ENCODE measurements around the gene CALU. TPM values are rescaled to one million over a fixed set of nuclear protein-coding genes. Genes with fewer than 3 reads are reported as not detected.

The CALU gene
- total and polyA plus RNA-seq, 2 donors (not counting 1 experiment from before 2014, with no cell fraction given): 5.1 to 11.2 TPM

- Mint-ChIP-seq H3K27ac (no peak overlapping the region), H3K27me3 (peaks cover 19% of the 10 kb centered on the region), H3K4me1 (no peaks in the 10 kb centered on the region), H3K4me3 (no peak overlapping the region), H3K9me3 (ENCODE audit: insufficient read depth) (peaks cover 2% of the 10 kb centered on the region)
- DNase-seq (no peak), ATAC-seq (ENCODE audit: low read depth) (no peak)
- H4K20me1 ChIP-seq (ENCODE audit: control insufficient read depth, insufficient read depth, low read length, poor library complexity, severe bottlenecking): no peaks in the 10 kb centered on the region
- intact Hi-C loops (cut with micrococcal nuclease): no loop called here
- TF ChIP-seq, protein P1, sequence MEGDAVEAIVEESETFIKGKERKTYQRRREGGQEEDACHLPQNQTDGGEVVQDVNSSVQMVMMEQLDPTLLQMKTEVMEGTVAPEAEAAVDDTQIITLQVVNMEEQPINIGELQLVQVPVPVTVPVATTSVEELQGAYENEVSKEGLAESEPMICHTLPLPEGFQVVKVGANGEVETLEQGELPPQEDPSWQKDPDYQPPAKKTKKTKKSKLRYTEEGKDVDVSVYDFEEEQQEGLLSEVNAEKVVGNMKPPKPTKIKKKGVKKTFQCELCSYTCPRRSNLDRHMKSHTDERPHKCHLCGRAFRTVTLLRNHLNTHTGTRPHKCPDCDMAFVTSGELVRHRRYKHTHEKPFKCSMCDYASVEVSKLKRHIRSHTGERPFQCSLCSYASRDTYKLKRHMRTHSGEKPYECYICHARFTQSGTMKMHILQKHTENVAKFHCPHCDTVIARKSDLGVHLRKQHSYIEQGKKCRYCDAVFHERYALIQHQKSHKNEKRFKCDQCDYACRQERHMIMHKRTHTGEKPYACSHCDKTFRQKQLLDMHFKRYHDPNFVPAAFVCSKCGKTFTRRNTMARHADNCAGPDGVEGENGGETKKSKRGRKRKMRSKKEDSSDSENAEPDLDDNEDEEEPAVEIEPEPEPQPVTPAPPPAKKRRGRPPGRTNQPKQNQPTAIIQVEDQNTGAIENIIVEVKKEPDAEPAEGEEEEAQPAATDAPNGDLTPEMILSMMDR (IDR thresholded peaks at IDR 0.05): no peak
- no peak for TF ChIP-seq EZH2 (IDR thresholded peaks at IDR 0.05; ENCODE audit: borderline replicate concordance, insufficient read depth, low read depth, low read length, poor library complexity, severe bottlenecking)
- POLR2A ChIA-PET: interaction anchor here (0.8 kb wide), 1 partner anchor 8 kb away, joined by 5 read pairs; no protein-coding TSS in a partner anchor
- H3K4me2 ChIP-seq (replicated peaks; ENCODE audit: low read depth, low read length, poor library complexity, severe bottlenecking): no peak overlapping the region
- no peaks in the 10 kb centered on the region for H3K27me3 ChIP-seq (replicated peaks in 1 of 4; ENCODE audit: control extremely low read depth in 1 of 4, control insufficient read depth in 3 of 4, insufficient read depth in 4 of 4, low read length in 3 of 4)
- H3K9me3 ChIP-seq (ENCODE audit: control extremely low read depth in 1 of 3, control insufficient read depth in 2 of 3, insufficient read depth in 1 of 3, low read length in 2 of 3): peaks cover 0 to 2% (median 0%) of the 10 kb centered on the region in 3 donors
- no peaks in the 10 kb centered on the region for H3K79me2 ChIP-seq (ENCODE audit: control insufficient read depth, insufficient read depth, low read length)
- no CpG with 5 or more reads among the region's 1 CpG for WGBS (ENCODE audit: insufficient coverage)
- no peak overlapping the region for H3K27ac ChIP-seq (ENCODE audit: low read length in 2 of 2)
- H3K4me3 ChIP-seq (ENCODE audit: control extremely low read depth in 1 of 5, extremely low read depth in 1 of 5, insufficient read depth in 1 of 5, low read depth in 2 of 5, low read length in 4 of 5): no peak overlapping the region
- CTCF ChIA-PET: no interaction called here
- H3K36me3 ChIP-seq (replicated peaks in 1 of 2; ENCODE audit: control extremely low read depth in 1 of 2, control insufficient read depth in 1 of 2, extremely low read depth in 1 of 2, insufficient read depth in 2 of 2, low read length in 1 of 2): no peaks in the 10 kb centered on the region
- no peak overlapping the region for H3K9ac ChIP-seq (ENCODE audit: low read length)
- H3K4me1 ChIP-seq (ENCODE audit: control insufficient read depth in 2 of 2, insufficient read depth in 2 of 2, low read length in 2 of 2): no peaks in the 10 kb centered on the region
- no peak overlapping the region for H2AFZ ChIP-seq (ENCODE audit: insufficient read depth, low read depth, low read length, poor library complexity, severe bottlenecking)
These were observed 31.4 kb upstream of the CALU start for GRCh38 chr7:128707752-128708151.

DNA sequence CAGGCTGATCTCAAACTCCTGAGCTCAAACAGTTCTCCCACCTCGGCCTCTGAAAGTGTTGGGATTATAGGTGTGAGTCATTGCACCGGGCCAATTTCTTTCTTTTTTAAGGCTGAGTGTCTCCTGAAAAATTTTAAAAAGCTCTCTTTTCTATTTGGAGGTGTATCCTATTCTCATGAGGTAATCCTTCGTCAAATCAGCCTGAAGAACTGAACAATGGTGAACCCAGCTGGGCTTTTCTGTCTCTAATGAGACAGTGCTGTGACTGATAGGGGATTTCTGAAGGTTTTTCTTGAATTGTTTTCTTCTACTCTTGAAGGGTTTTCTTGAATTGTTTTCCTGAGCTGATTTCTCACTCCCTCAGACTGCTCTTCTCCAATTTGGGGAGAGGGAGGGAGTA, 30.9 kb upstream of the CALU start:
- no CpG with 5 or more reads among the region's 3 CpGs for WGBS (ENCODE audit: insufficient coverage)
- POLR2A ChIA-PET: interaction anchor here (0.8 kb wide), 1 partner anchor 9 kb away, joined by 5 read pairs; no protein-coding TSS in a partner anchor
- no peaks in the 10 kb centered on the region for H3K36me3 ChIP-seq (replicated peaks in 1 of 2; ENCODE audit: control extremely low read depth in 1 of 2, control insufficient read depth in 1 of 2, extremely low read depth in 1 of 2, insufficient read depth in 2 of 2, low read length in 1 of 2)

More for the DNA sequence above, 30.9 kb upstream of the CALU start:
- no peak overlapping the region for H3K4me3 Mint-ChIP-seq
- ATAC-seq (ENCODE audit: low read depth) (no peak), DNase-seq (no peak)
- H3K79me2 ChIP-seq (ENCODE audit: control insufficient read depth, insufficient read depth, low read length): no peaks in the 10 kb centered on the region
- TF ChIP-seq, protein P1 (IDR thresholded peaks at IDR 0.05): no peak
- TF ChIP-seq EZH2 (IDR thresholded peaks at IDR 0.05; ENCODE audit: borderline replicate concordance, insufficient read depth, low read depth, low read length, poor library complexity, severe bottlenecking): no peak
- no peaks in the 10 kb centered on the region for H3K4me1 ChIP-seq (ENCODE audit: control insufficient read depth in 2 of 2, insufficient read depth in 2 of 2, low read length in 2 of 2)
- no peak overlapping the region for H3K9ac ChIP-seq (ENCODE audit: low read length)
- no peaks in the 10 kb centered on the region for H3K4me1 Mint-ChIP-seq
- no peaks in the 10 kb centered on the region for H3K27me3 ChIP-seq (replicated peaks in 1 of 4; ENCODE audit: control extremely low read depth in 1 of 4, control insufficient read depth in 3 of 4, insufficient read depth in 4 of 4, low read length in 3 of 4)
- peaks cover 16% of the 10 kb centered on the region for H3K27me3 Mint-ChIP-seq
- H3K9me3 Mint-ChIP-seq (ENCODE audit: insufficient read depth): peaks cover 2% of the 10 kb centered on the region
- peaks cover 0 to 6% (median 0%) of the 10 kb centered on the region in 3 donors for H3K9me3 ChIP-seq (ENCODE audit: control extremely low read depth in 1 of 3, control insufficient read depth in 2 of 3, insufficient read depth in 1 of 3, low read length in 2 of 3)
- H2AFZ ChIP-seq (ENCODE audit: insufficient read depth, low read depth, low read length, poor library complexity, severe bottlenecking): no peak overlapping the region
- H4K20me1 ChIP-seq (ENCODE audit: control insufficient read depth, insufficient read depth, low read length, poor library complexity, severe bottlenecking): no peaks in the 10 kb centered on the region
- no peak overlapping the region for H3K4me3 ChIP-seq (ENCODE audit: control extremely low read depth in 1 of 5, extremely low read depth in 1 of 5, insufficient read depth in 1 of 5, low read depth in 2 of 5, low read length in 4 of 5)
- CTCF ChIA-PET: interaction anchor here (0.9 kb wide), 1 partner anchor 45 kb away, joined by 3 read pairs; no protein-coding TSS in a partner anchor
- H3K27ac Mint-ChIP-seq: no peak overlapping the region
- intact Hi-C loops (cut with micrococcal nuclease): no loop called here
- H3K27ac ChIP-seq (ENCODE audit: low read length in 2 of 2): no peak overlapping the region
- H3K4me2 ChIP-seq (replicated peaks; ENCODE audit: low read depth, low read length, poor library complexity, severe bottlenecking): no peak overlapping the region

All from B cell (primary cell).